ENCODE measurements around the gene LANCL2.

The LANCL2 gene

GRCh38 chr7:55483046-55483445 lies 117.9 kb downstream of the LANCL2 start:
- Histone ChIP-seq H3K4me3 (ENCODE audit: low read depth, low read length) (no peak overlapping the region), H3K4me1 (no peaks in the 10 kb centered on the region), H3K36me3 (no peaks in the 10 kb centered on the region; the same call in none of the 2 replicates), H3K9me3 (no peaks in the 10 kb centered on the region), H3K27me3 (no peaks in the 10 kb centered on the region)
- DNase-seq = no peak
- TF ChIP-seq, protein P1, sequence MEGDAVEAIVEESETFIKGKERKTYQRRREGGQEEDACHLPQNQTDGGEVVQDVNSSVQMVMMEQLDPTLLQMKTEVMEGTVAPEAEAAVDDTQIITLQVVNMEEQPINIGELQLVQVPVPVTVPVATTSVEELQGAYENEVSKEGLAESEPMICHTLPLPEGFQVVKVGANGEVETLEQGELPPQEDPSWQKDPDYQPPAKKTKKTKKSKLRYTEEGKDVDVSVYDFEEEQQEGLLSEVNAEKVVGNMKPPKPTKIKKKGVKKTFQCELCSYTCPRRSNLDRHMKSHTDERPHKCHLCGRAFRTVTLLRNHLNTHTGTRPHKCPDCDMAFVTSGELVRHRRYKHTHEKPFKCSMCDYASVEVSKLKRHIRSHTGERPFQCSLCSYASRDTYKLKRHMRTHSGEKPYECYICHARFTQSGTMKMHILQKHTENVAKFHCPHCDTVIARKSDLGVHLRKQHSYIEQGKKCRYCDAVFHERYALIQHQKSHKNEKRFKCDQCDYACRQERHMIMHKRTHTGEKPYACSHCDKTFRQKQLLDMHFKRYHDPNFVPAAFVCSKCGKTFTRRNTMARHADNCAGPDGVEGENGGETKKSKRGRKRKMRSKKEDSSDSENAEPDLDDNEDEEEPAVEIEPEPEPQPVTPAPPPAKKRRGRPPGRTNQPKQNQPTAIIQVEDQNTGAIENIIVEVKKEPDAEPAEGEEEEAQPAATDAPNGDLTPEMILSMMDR (IDR thresholded peaks at IDR 0.05; ENCODE audit: low read depth, low read length) = no peak
